MM.1S (cell line): ENCODE measurements around the gene IER3IP1.

Experiments
- DNase-seq: peaks from one replicate; pipeline ENCODE4 v3.0.0-alpha.2; 2015
- H2AFZ ChIP-seq: fragments of 300-600 bp; sonication (generic); 2 replicates; pipeline ENCODE4 v1.6.0; 2016; ENCODE audit warnings: antibody characterized with exemption, low read length
- H3F3A ChIP-seq: fragments of 300-600 bp; sonication (generic); 2 replicates; pipeline ENCODE4 v1.6.1; 2016; ENCODE audit warnings: mild to moderate bottlenecking, antibody characterized with exemption, low read length, moderate library complexity, mixed read lengths; ENCODE audit not compliant: insufficient read depth
- H3K27ac ChIP-seq: fragments of 300-600 bp; sonication (generic); 2 replicates; pipeline ENCODE4 v1.5.1; 2016; ENCODE audit warnings: mild to moderate bottlenecking, low read length
- H3K27me3 ChIP-seq: fragments of 300-600 bp; sonication (generic); replicated peaks from 2 replicates; pipeline ENCODE4 v1.6.0; 2016; ENCODE audit warnings: low read length; ENCODE audit not compliant: insufficient read depth
- H3K36me3 ChIP-seq: fragments of 300-600 bp; sonication (generic); replicated peaks from 2 replicates; pipeline ENCODE4 v1.6.1; 2016; ENCODE audit warnings: mild to moderate bottlenecking, low read length, mixed read lengths; ENCODE audit not compliant: insufficient read depth
- H3K4me1 ChIP-seq: fragments of 300-600 bp; sonication (generic); 2 replicates; pipeline ENCODE4 v1.6.1; 2016; ENCODE audit warnings: low read length, mixed read lengths
- H3K4me2 ChIP-seq: fragments of 300-600 bp; sonication (generic); 2 replicates; pipeline ENCODE4 v1.6.0; 2016; ENCODE audit warnings: low read depth, low read length
- H3K4me3 ChIP-seq: fragments of 300-600 bp; sonication (generic); 2 replicates; pipeline ENCODE4 v1.5.1; 2016; ENCODE audit warnings: low read length, mixed read lengths
- H3K79me2 ChIP-seq: fragments of 300-600 bp; sonication (generic); 2 replicates; pipeline ENCODE4 v1.6.1; 2016; ENCODE audit warnings: mixed run types, low read length, mixed read lengths
- H3K9ac ChIP-seq: fragments of 300-600 bp; sonication (generic); 2 replicates; pipeline ENCODE4 v1.6.1; 2016; ENCODE audit warnings: low read length, mixed read lengths
- H3K9me2 ChIP-seq: fragments of 300-600 bp; sonication (generic); replicated peaks from 2 replicates; pipeline ENCODE4 v1.6.1; 2016; ENCODE audit warnings: mild to moderate bottlenecking, low read length, mixed read lengths; ENCODE audit not compliant: insufficient read depth
- H3K9me3 ChIP-seq: fragments of 300-600 bp; sonication (generic); replicated peaks from 2 replicates; pipeline ENCODE4 v1.6.1; 2016; ENCODE audit warnings: mild to moderate bottlenecking, low read length, mixed read lengths; ENCODE audit not compliant: insufficient read depth
- H4K20me1 ChIP-seq: fragments of 300-600 bp; sonication (generic); 2 replicates; pipeline ENCODE4 v1.6.1; 2016; ENCODE audit warnings: mild to moderate bottlenecking, low read length, moderate library complexity, mixed read lengths; ENCODE audit not compliant: insufficient read depth
- EZH2 ChIP-seq: fragments of 300-600 bp; sonication (generic); optimal IDR thresholded peaks from 2 replicates; pipeline ENCODE3; 2017; ENCODE audit warnings: low read depth, mild to moderate bottlenecking, antibody characterized with exemption, low read length, mixed read lengths
- EZH2phosphoT487 ChIP-seq: fragments of 300-600 bp; sonication (generic); IDR thresholded peaks from 2 replicates; pipeline ENCODE4 v1.6.1; 2018; ENCODE audit warnings: antibody characterized with exemption, low read length
- TF ChIP-seq, protein P1 (sequence below): fragments of 300-600 bp; sonication (generic); IDR thresholded peaks from 2 replicates; pipeline ENCODE4 v1.5.1; 2016; ENCODE audit warnings: antibody characterized with exemption, low read length, mixed read lengths

The IER3IP1 gene

DNA sequence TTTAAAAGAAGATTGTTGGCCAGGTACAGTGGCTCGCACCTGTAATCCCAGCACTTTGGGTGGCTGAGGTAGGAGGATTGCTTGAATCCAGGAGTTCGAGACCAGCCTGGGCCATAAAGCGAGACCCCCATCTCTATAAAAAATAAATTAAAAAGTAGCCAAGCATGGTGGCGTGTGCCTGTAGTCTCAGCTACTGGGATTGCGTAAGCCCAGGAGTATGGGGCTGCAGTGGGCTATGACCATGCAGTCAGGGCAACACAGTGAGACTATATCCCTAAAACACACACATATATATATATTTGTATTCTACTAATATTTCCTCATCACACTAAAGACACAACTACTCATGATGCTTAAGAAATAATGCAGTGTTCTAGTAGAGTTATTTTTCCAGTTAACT lies 33.0 kb downstream of the IER3IP1 start:
- Histone ChIP-seq H3K9me3 (no peaks in the 10 kb centered on the region), H3K9me2 (no peaks in the 10 kb centered on the region), H3K27me3 (no peaks in the 10 kb centered on the region), H3K36me3 (no peaks in the 10 kb centered on the region), H3F3A (no peaks in the 10 kb centered on the region), H3K9ac (no peak overlapping the region), H3K4me3 (no peak overlapping the region), H3K27ac (no peak overlapping the region), H3K4me1 (no peaks in the 10 kb centered on the region), H3K4me2 (no peak overlapping the region), H2AFZ (no peak overlapping the region), H4K20me1 (no peaks in the 10 kb centered on the region), H3K79me2 (peaks cover 59% of the 10 kb centered on the region)
- no peak for TF ChIP-seq EZH2
- DNase-seq = no peak

DNA sequence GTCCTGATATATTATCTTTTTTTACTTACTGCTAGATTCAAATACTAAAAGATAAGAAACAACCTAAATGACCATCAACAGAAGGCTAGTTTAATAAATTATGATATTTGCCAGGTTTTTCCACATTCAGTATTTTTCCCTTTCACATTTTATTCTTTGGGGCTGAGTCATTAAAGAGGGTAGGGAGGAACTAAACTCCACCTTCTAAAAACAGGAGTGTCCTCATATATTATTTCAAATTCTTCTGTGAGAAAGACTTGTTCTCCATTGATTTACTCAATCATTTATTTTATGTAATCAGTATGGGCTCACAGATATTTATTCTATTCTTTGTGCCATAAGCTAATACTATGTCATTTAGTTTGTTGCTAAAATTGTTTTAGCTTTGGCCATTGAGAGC lies 34.9 kb downstream of the IER3IP1 start:
- no peak overlapping the region for H2AFZ ChIP-seq
- no peaks in the 10 kb centered on the region for H3K9me2 ChIP-seq
- no peaks in the 10 kb centered on the region for H4K20me1 ChIP-seq
- H3K4me3 ChIP-seq = no peak overlapping the region
- H3K4me1 ChIP-seq = no peaks in the 10 kb centered on the region
- TF ChIP-seq EZH2 (no peak), EZH2phosphoT487 (no peak)
- TF ChIP-seq, protein P1, sequence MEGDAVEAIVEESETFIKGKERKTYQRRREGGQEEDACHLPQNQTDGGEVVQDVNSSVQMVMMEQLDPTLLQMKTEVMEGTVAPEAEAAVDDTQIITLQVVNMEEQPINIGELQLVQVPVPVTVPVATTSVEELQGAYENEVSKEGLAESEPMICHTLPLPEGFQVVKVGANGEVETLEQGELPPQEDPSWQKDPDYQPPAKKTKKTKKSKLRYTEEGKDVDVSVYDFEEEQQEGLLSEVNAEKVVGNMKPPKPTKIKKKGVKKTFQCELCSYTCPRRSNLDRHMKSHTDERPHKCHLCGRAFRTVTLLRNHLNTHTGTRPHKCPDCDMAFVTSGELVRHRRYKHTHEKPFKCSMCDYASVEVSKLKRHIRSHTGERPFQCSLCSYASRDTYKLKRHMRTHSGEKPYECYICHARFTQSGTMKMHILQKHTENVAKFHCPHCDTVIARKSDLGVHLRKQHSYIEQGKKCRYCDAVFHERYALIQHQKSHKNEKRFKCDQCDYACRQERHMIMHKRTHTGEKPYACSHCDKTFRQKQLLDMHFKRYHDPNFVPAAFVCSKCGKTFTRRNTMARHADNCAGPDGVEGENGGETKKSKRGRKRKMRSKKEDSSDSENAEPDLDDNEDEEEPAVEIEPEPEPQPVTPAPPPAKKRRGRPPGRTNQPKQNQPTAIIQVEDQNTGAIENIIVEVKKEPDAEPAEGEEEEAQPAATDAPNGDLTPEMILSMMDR = no peak
- H3F3A ChIP-seq = no peaks in the 10 kb centered on the region
- H3K79me2 ChIP-seq = peaks cover 44% of the 10 kb centered on the region
- H3K36me3 ChIP-seq = no peaks in the 10 kb centered on the region
- no peak overlapping the region for H3K27ac ChIP-seq
- no peak overlapping the region for H3K9ac ChIP-seq
- H3K27me3 ChIP-seq = no peaks in the 10 kb centered on the region
- DNase-seq = no peak
- H3K4me2 ChIP-seq = no peak overlapping the region
- no peaks in the 10 kb centered on the region for H3K9me3 ChIP-seq

DNA sequence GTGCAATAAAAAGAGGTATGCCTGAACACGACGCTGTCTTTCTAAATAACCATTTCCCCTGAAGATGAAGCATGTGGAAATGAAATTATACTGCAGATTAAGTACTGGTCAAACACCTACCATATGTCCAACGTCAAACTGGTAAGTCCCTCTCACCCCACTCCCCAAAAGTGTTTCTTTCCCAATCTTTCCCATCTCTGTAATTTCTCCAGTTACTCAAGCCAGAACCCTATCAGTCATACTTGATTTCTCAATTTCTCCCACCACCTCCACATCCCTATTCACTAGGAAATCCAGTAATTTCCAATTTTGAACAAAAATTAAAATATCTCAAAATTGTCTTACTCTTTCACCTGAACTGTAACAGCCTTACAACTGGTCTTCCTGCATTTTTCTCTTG lies 55.0 kb downstream of the IER3IP1 start:
- TF ChIP-seq, protein P1 = no peak
- TF ChIP-seq EZH2phosphoT487 (no peak), EZH2 (no peak)
- H3K27me3 ChIP-seq = no peaks in the 10 kb centered on the region
- H3K4me2 ChIP-seq = no peak overlapping the region

DNA sequence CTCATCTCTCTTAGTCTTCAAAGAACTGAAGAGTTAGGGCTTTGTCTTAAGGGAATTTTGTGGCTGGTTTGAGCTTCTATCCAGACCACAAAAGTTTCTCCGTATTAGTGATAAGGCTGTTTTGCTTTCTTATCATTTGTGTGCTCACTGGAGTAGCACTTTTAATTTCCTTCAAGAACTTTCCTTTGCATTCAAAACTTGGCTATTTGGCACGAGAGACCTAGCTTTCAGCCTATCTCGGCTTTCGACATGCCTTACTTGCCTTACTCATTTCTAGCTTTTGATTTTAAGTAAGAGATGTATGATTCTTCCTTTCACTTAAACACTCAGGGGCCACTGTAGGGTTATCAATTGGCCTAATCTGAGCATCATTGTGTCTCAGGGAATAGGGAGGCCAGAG lies 55.7 kb downstream of the IER3IP1 start:
- Histone ChIP-seq H3K4me3 (no peak overlapping the region), H3K9ac (no peak overlapping the region), H3K4me1 (no peaks in the 10 kb centered on the region), H3K4me2 (no peak overlapping the region), H3K9me2 (no peaks in the 10 kb centered on the region), H3K36me3 (no peaks in the 10 kb centered on the region), H3K27ac (no peak overlapping the region), H3K79me2 (no peaks in the 10 kb centered on the region), H3K9me3 (no peaks in the 10 kb centered on the region), H4K20me1 (no peaks in the 10 kb centered on the region), H3F3A (no peaks in the 10 kb centered on the region), H2AFZ (no peak overlapping the region), H3K27me3 (no peaks in the 10 kb centered on the region)
- TF ChIP-seq EZH2 = no peak
- TF ChIP-seq, protein P1 = no peak
- TF ChIP-seq EZH2phosphoT487 = no peak
- DNase-seq = no peak

More for the DNA sequence above, 55.0 kb downstream of the IER3IP1 start:
- Histone ChIP-seq H3K79me2 (no peaks in the 10 kb centered on the region), H2AFZ (no peak overlapping the region), H3K9me2 (no peaks in the 10 kb centered on the region), H3K27ac (no peak overlapping the region), H3F3A (no peaks in the 10 kb centered on the region), H3K36me3 (no peaks in the 10 kb centered on the region), H3K4me1 (no peaks in the 10 kb centered on the region), H3K4me3 (no peak overlapping the region), H3K9me3 (no peaks in the 10 kb centered on the region), H3K9ac (no peak overlapping the region), H4K20me1 (no peaks in the 10 kb centered on the region)
- no peak for DNase-seq
